ENCODE data around the gene EHMT1. TPM values are rescaled to one million over a fixed set of nuclear protein-coding genes. Genes with fewer than 3 reads are reported as not detected.

The EHMT1 gene
- total RNA-seq, 2 donors from 2014 or later, result 93.1 to 184 TPM

GRCh38 chr9:137604345-137605086 lies 14.3 kb upstream of the EHMT1 start:
- peaks cover 17 to 23% of the 10 kb centered on the region in 2 donors for H3K4me1 Mint-ChIP-seq (ENCODE audit: low read depth in 2 of 2)
- no peaks in the 10 kb centered on the region for H3K27me3 Mint-ChIP-seq
- H3K27ac Mint-ChIP-seq, result no peak overlapping the region
- H3K36me3 Mint-ChIP-seq, result no peaks in the 10 kb centered on the region
- no peak overlapping the region for H3K4me3 Mint-ChIP-seq
- ATAC-seq, result no peak
- no peak for DNase-seq (ENCODE audit: low spot score)
- H3K9me3 Mint-ChIP-seq, result no peaks in the 10 kb centered on the region

- Mint-ChIP-seq H3K4me3 (peak within 1 kb of the TSS; percentile 79), H3K27me3 (no peaks in the 10 kb centered on the region), H3K36me3 (no peaks in the 10 kb centered on the region), H3K4me1 (ENCODE audit: low read depth in 2 of 2) (peaks cover 17 to 23% of the 10 kb centered on the region in 2 donors), H3K9me3 (no peaks in the 10 kb centered on the region), H3K27ac (peak within 1 kb of the TSS; percentile 18 to 76)
- peak; percentile 93 to 95 for ATAC-seq
- DNase-seq (ENCODE audit: low spot score), result peak; percentile 97
Measured at GRCh38 chr9:137605121-137606004, 13.4 kb upstream of the EHMT1 start, which contains the start of gene ARRDC1. Gene ARRDC1 (plus strand): TSS chr9:137605686. CDS start chr9:137605718, 32 bp downstream.

GRCh38 chr9:137606005-137606621 lies 12.7 kb upstream of the EHMT1 start:
- Mint-ChIP-seq H3K4me3 (peak overlapping the region; percentile 79), H3K27me3 (no peaks in the 10 kb centered on the region), H3K9me3 (no peaks in the 10 kb centered on the region), H3K27ac (peak overlapping the region; percentile 18 to 76), H3K4me1 (ENCODE audit: low read depth in 2 of 2) (peaks cover 17 to 23% of the 10 kb centered on the region in 2 donors), H3K36me3 (no peaks in the 10 kb centered on the region)
- ATAC-seq (no peak), DNase-seq (ENCODE audit: low spot score) (no peak)

- Mint-ChIP-seq H3K4me3 (peak overlapping the region; percentile 79), H3K9me3 (no peaks in the 10 kb centered on the region), H3K27ac (peak overlapping the region; percentile 18 to 76), H3K27me3 (no peaks in the 10 kb centered on the region), H3K4me1 (ENCODE audit: low read depth in 2 of 2) (peaks cover 21 to 23% of the 10 kb centered on the region in 2 donors), H3K36me3 (no peaks in the 10 kb centered on the region)
- ATAC-seq (no peak), DNase-seq (ENCODE audit: low spot score) (no peak)
Measured at GRCh38 chr9:137606734-137607138, 12.1 kb upstream of the EHMT1 start.

GRCh38 chr9:137607141-137607857 lies 11.5 kb upstream of the EHMT1 start:
- peak overlapping the region; percentile 79 for H3K4me3 Mint-ChIP-seq
- H3K36me3 Mint-ChIP-seq, result no peaks in the 10 kb centered on the region
- H3K27me3 Mint-ChIP-seq, result no peaks in the 10 kb centered on the region
- no peak for DNase-seq (ENCODE audit: low spot score)
- peak overlapping the region; percentile 18 to 76 for H3K27ac Mint-ChIP-seq
- H3K4me1 Mint-ChIP-seq (ENCODE audit: low read depth in 2 of 2), result peaks cover 21 to 23% of the 10 kb centered on the region in 2 donors
- no peaks in the 10 kb centered on the region for H3K9me3 Mint-ChIP-seq
- no peak for ATAC-seq

GRCh38 chr9:137610944-137611343 lies 7.9 kb upstream of the EHMT1 start:
- Mint-ChIP-seq H3K27ac (no peak overlapping the region), H3K36me3 (no peaks in the 10 kb centered on the region), H3K4me1 (ENCODE audit: low read depth in 2 of 2) (peaks cover 14 to 21% of the 10 kb centered on the region in 2 donors), H3K27me3 (no peaks in the 10 kb centered on the region), H3K4me3 (no peak overlapping the region), H3K9me3 (no peaks in the 10 kb centered on the region)
- ATAC-seq (no peak), DNase-seq (ENCODE audit: low spot score) (no peak)

- H3K9me3 Mint-ChIP-seq, result no peaks in the 10 kb centered on the region
- DNase-seq (ENCODE audit: low spot score) (no peak), ATAC-seq (peak in 1 of 2 donors; percentile 22)
- H3K4me1 Mint-ChIP-seq (ENCODE audit: low read depth in 2 of 2), result peaks cover 8 to 19% of the 10 kb centered on the region in 2 donors
- no peaks in the 10 kb centered on the region for H3K27me3 Mint-ChIP-seq
- no peaks in the 10 kb centered on the region for H3K36me3 Mint-ChIP-seq
- no peak overlapping the region for H3K27ac Mint-ChIP-seq
- no peak overlapping the region for H3K4me3 Mint-ChIP-seq
Measured at GRCh38 chr9:137611623-137612609, 6.9 kb upstream of the EHMT1 start.

- peak overlapping the region in 1 of 2 donors; percentile 35 for H3K27ac Mint-ChIP-seq
- no peaks in the 10 kb centered on the region for H3K27me3 Mint-ChIP-seq
- ATAC-seq (no peak), DNase-seq (ENCODE audit: low spot score) (no peak)
- no peak overlapping the region for H3K4me3 Mint-ChIP-seq
- H3K36me3 Mint-ChIP-seq, result no peaks in the 10 kb centered on the region
- peaks cover 14 to 20% of the 10 kb centered on the region in 2 donors for H3K4me1 Mint-ChIP-seq (ENCODE audit: low read depth in 2 of 2)
- H3K9me3 Mint-ChIP-seq, result no peaks in the 10 kb centered on the region
Measured at GRCh38 chr9:137612741-137613142, 6.1 kb upstream of the EHMT1 start.

GRCh38 chr9:137613259-137613658 lies 5.5 kb upstream of the EHMT1 start:
- no peak overlapping the region for H3K4me3 Mint-ChIP-seq
- no peaks in the 10 kb centered on the region for H3K9me3 Mint-ChIP-seq
- H3K4me1 Mint-ChIP-seq (ENCODE audit: low read depth in 2 of 2), result peaks cover 15 to 17% of the 10 kb centered on the region in 2 donors
- peak overlapping the region in 1 of 2 donors; percentile 35 for H3K27ac Mint-ChIP-seq
- no peaks in the 10 kb centered on the region for H3K36me3 Mint-ChIP-seq
- ATAC-seq (no peak), DNase-seq (ENCODE audit: low spot score) (no peak)
- H3K27me3 Mint-ChIP-seq, result no peaks in the 10 kb centered on the region

GRCh38 chr9:137613738-137614523 lies 4.9 kb upstream of the EHMT1 start:
- Mint-ChIP-seq H3K36me3 (no peaks in the 10 kb centered on the region), H3K4me1 (ENCODE audit: low read depth in 2 of 2) (peaks cover 10 to 11% of the 10 kb centered on the region in 2 donors), H3K27me3 (no peaks in the 10 kb centered on the region), H3K4me3 (no peak overlapping the region), H3K9me3 (no peaks in the 10 kb centered on the region), H3K27ac (peak overlapping the region in 1 of 2 donors; percentile 35)
- ATAC-seq (no peak), DNase-seq (ENCODE audit: low spot score) (no peak)

GRCh38 chr9:137614631-137615386 lies 4.0 kb upstream of the EHMT1 start:
- no peak overlapping the region for H3K4me3 Mint-ChIP-seq
- no peak overlapping the region for H3K27ac Mint-ChIP-seq
- no peaks in the 10 kb centered on the region for H3K27me3 Mint-ChIP-seq
- H3K36me3 Mint-ChIP-seq, result peaks cover 5% of the 10 kb centered on the region
- DNase-seq (ENCODE audit: low spot score), result no peak
- ATAC-seq, result no peak
- H3K4me1 Mint-ChIP-seq (ENCODE audit: low read depth in 2 of 2), result peaks cover 15% of the 10 kb centered on the region in 2 donors
- no peaks in the 10 kb centered on the region for H3K9me3 Mint-ChIP-seq
